HCT116 (cell line): Measurements from ENCODE around the gene DENND4C. TPM values are rescaled to one million over a fixed set of nuclear protein-coding genes. Genes with fewer than 3 reads are reported as not detected.
"Not testable (repeated sequence)": the region's sequence is repeated elsewhere in the genome, so short reads cannot be mapped to it uniquely, and the experiment has no call there.

ENCODE experiments used
- ATAC-seq: fragments of 200-7000 bp; cut with Tn5 transposase; 2 replicates; pipeline ENCODE4 v1.9.1; 2020; ENCODE audit warnings: mild to moderate bottlenecking, moderate library complexity
- BruUV-seq: library from RNA; stranded (reverse); fragments of 400-500 nt; replicated peaks from 2 replicates; lab custom pipeline; 2021; lab: Mats Ljungman, UMichigan
- CTCF ChIA-PET: fragments of 300-600 bp; sonication (Branson Sonifier 250); formaldehyde crosslinking; loops from one replicate; lab custom pipeline; 2021; ENCODE audit warnings: antibody characterized with exemption; lab: Charles Lee
- POLR2A ChIA-PET: fragments of 300-600, 350-600 bp; sonication (Branson Sonifier 250); formaldehyde crosslinking; loops from one replicate; lab custom pipeline; 2021; ENCODE audit warnings: antibody characterized with exemption; lab: Charles Lee
- RAD21 ChIA-PET, 2 experiments: fragments of 300-600 bp; sonication (Branson Sonifier 250); formaldehyde crosslinking; loops; one replicate each; lab custom pipeline; 2023; ENCODE audit warnings: low total read pairs in 2 of 2; ENCODE audit not compliant: uncharacterized antibody in 2 of 2, unreplicated experiment in 2 of 2, low non-redundant PET in 1 of 2; lab: Charles Lee
- DNase-seq: peaks from one replicate; pipeline ENCODE4 v3.0.0-alpha.2; 2010; ENCODE audit warnings: low read depth, low spot score
- H2AFZ ChIP-seq: fragments of 200-600 bp; shearing (Covaris generic), sonication (generic); 2 replicates; pipeline ENCODE4 v1.6.1; 2017; ENCODE audit warnings: low read depth, mixed run types, mixed read lengths, antibody characterized with exemption, low read length; ENCODE audit not compliant: poor library complexity, severe bottlenecking
- H3K27ac ChIP-seq: 2 replicates; pipeline ENCODE4 v1.5.1; 2012; ENCODE audit warnings: low read depth, low read length
- H3K27me3 ChIP-seq: fragments of 200-600 bp; sonication (generic); 2 replicates; pipeline ENCODE4 v1.6.1; 2016; ENCODE audit warnings: mixed run types, low read length, mixed read lengths; ENCODE audit not compliant: insufficient read depth
- H3K36me3 ChIP-seq, 2 experiments: fragments of 200-500 bp in 1 of 2; fragments of 200-600 bp in 1 of 2; sonication (Bioruptor generic) in 1 of 2; sonication (generic) in 1 of 2; 2 replicates each; pipeline versions ENCODE4 v1.5.1 to v1.6.1; 2014 to 2016; ENCODE audit warnings: low read length in 2 of 2, inconsistent platforms in 1 of 2, mixed read lengths in 1 of 2, mixed run types in 1 of 2; ENCODE audit not compliant: insufficient read depth in 2 of 2, control insufficient read depth in 1 of 2
- H3K4me1 ChIP-seq, 2 experiments: fragments of 200-600 bp in 1 of 2; sonication (generic) in 1 of 2; 2 replicates each; pipeline versions ENCODE4 v1.5.1 to v1.6.1; 2012 to 2017; ENCODE audit warnings: low read length in 2 of 2, inconsistent platforms in 1 of 2, mild to moderate bottlenecking in 1 of 2, mixed read lengths in 1 of 2, mixed run types in 1 of 2, moderate library complexity in 1 of 2; ENCODE audit not compliant: insufficient read depth in 2 of 2, control insufficient read depth in 1 of 2
- H3K4me2 ChIP-seq: fragments of 200-600 bp; sonication (generic); 2 replicates; pipeline ENCODE4 v1.6.1; 2017; ENCODE audit warnings: mixed run types, low read length, mixed read lengths
- H3K4me3 ChIP-seq, 2 experiments: fragments of 200-600 bp in 1 of 2; sonication (generic) in 1 of 2; replicated peaks in 1 of 2; 2 replicates each; pipeline ENCODE4 v1.5.1; 2011 to 2016; ENCODE audit warnings: low read length in 2 of 2, control low read depth in 1 of 2, low read depth in 1 of 2, mild to moderate bottlenecking in 1 of 2, mixed read lengths in 1 of 2, mixed run types in 1 of 2
- H3K79me2 ChIP-seq: fragments of 200-600 bp; sonication (generic); 2 replicates; pipeline ENCODE4 v1.6.1; 2017; ENCODE audit warnings: mild to moderate bottlenecking, mixed run types, low read length, moderate library complexity, mixed read lengths; ENCODE audit not compliant: insufficient read depth
- H3K9ac ChIP-seq: fragments of 200-600 bp; sonication (generic); 2 replicates; pipeline ENCODE4 v1.6.1; 2016; ENCODE audit warnings: low read length, mixed read lengths
- H3K9me2 ChIP-seq: fragments of 200-600 bp; sonication (generic), shearing (Covaris generic); 2 replicates; pipeline ENCODE4 v1.6.1; 2017; ENCODE audit warnings: mixed run types, mild to moderate bottlenecking, moderate library complexity; ENCODE audit not compliant: insufficient read depth
- H3K9me3 ChIP-seq, 2 experiments: fragments of 200-500 bp in 1 of 2; fragments of 200-600 bp in 1 of 2; sonication (Bioruptor generic) in 1 of 2; sonication (generic) in 1 of 2; 2 replicates each; pipeline ENCODE4 v1.6.1; 2014 to 2017; ENCODE audit warnings: low read length in 2 of 2, mixed read lengths in 2 of 2, inconsistent platforms in 1 of 2, low read depth in 1 of 2, mild to moderate bottlenecking in 1 of 2, mixed run types in 1 of 2, moderate library complexity in 1 of 2; ENCODE audit not compliant: control insufficient read depth in 1 of 2, insufficient read depth in 1 of 2
- H4K20me1 ChIP-seq: fragments of 200-600 bp; sonication (generic), shearing (Covaris generic); 2 replicates; pipeline ENCODE4 v1.6.1; 2017; ENCODE audit warnings: mixed run types, mild to moderate bottlenecking, moderate library complexity; ENCODE audit not compliant: insufficient read depth
- REST ChIP-seq: IDR thresholded peaks from 2 replicates; pipeline ENCODE4 v1.6.1; 2012; ENCODE audit warnings: low read depth
- intact Hi-C: fragments of 100-400 bp; cut with micrococcal nuclease; formaldehyde crosslinking; loops from 2 replicates; pipeline ENCODE4 v1.10.0; 2022
- total RNA-seq: library from RNA; stranded (reverse); gene quantifications from one replicate; pipeline ENCODE4 v1.2.1, GENCODE V29; 2021; ENCODE audit not compliant: unreplicated experiment

DENND4C gene
- total RNA-seq, 1 experiment from 2014 or later = 20.9 TPM

- BruUV-seq, H3K36me3 ChIP-seq, CTCF ChIA-PET, DNase-seq, intact Hi-C loops, H4K20me1 ChIP-seq, H3K9ac ChIP-seq, POLR2A ChIA-PET, ATAC-seq, H3K9me2 ChIP-seq, RAD21 ChIA-PET, H3K27ac ChIP-seq, H3K4me1 ChIP-seq, H2AFZ ChIP-seq, H3K4me3 ChIP-seq, H3K9me3 ChIP-seq, H3K27me3 ChIP-seq, H3K4me2 ChIP-seq: not testable (repeated sequence)
- peaks cover 76% of the 10 kb centered on the region for H3K79me2 ChIP-seq
Measured at GRCh38 chr9:19265602-19266001, 35.1 kb downstream of the DENND4C start.

DNA sequence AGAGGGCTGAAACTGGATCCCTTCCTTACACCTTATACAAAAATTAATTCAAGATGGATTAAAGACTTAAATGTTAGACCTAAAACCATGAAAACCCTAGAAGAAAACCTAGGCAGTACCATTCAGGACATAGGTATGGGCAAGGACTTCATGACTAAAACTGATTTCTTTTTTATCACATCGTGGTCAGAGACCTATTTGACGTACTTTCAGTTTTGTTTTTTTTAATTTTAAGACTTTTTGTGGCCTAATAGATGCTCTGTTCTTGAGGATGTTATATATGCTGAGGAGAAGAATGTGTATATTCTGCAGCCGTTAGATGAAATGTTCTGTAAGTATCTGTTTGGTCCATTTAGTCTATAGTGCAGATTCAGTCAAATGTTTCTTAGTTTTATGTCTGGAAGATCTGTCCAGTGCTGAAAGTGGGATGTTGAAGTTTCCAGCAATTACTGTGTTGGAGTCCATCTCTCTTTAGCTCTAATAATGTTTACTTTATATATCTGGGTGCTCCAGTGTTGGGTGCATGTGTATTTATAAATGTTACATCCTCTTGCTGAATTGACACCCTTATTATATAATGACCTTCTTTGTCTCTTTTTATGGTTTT lies 36.4 kb downstream of the DENND4C start:
- CTCF ChIA-PET, BruUV-seq, H3K4me2 ChIP-seq, H3K36me3 ChIP-seq, H3K27me3 ChIP-seq, H3K4me3 ChIP-seq, H3K4me1 ChIP-seq, RAD21 ChIA-PET, ATAC-seq, H3K9me3 ChIP-seq, H3K9ac ChIP-seq, POLR2A ChIA-PET, DNase-seq, H3K9me2 ChIP-seq, intact Hi-C loops, H4K20me1 ChIP-seq, H3K27ac ChIP-seq, H2AFZ ChIP-seq: not testable (repeated sequence)
- peak; percentile 40 for TF ChIP-seq REST
- H3K79me2 ChIP-seq = peaks cover 72% of the 10 kb centered on the region
